Parathyroid adenoma (tissue), 2 donors: Measurements from ENCODE around the gene ALDOC.

Source experiments
- H2AFZ ChIP-seq: fragments of 300-600 bp; sonication (generic); one replicate; pipeline ENCODE4 v1.7.0; 2017; ENCODE audit warnings: antibody characterized with exemption, mild to moderate bottlenecking
- H3K27ac ChIP-seq: fragments of 300-600 bp; sonication (generic); one replicate; pipeline ENCODE4 v1.7.0; 2017
- H3K27me3 ChIP-seq: fragments of 300-600 bp; sonication (generic); one replicate; pipeline ENCODE4 v1.7.0; 2017; ENCODE audit warnings: low read length; ENCODE audit not compliant: control insufficient read depth, insufficient read depth
- H3K36me3 ChIP-seq: fragments of 300-600 bp; sonication (generic); one replicate; pipeline ENCODE4 v1.7.0; 2017; ENCODE audit warnings: low read length; ENCODE audit not compliant: control insufficient read depth, insufficient read depth
- H3K4me1 ChIP-seq: fragments of 300-600 bp; sonication (generic); one replicate; pipeline ENCODE4 v1.7.0; 2017; ENCODE audit warnings: control low read depth
- H3K4me2 ChIP-seq: fragments of 300-600 bp; sonication (generic); one replicate; pipeline ENCODE4 v1.7.0; 2017; ENCODE audit warnings: low read length
- H3K4me3 ChIP-seq: fragments of 300-600 bp; sonication (generic); one replicate; pipeline ENCODE4 v1.7.0; 2017; ENCODE audit warnings: low read depth, low read length
- H3K79me2 ChIP-seq: fragments of 300-600 bp; sonication (generic); one replicate; pipeline ENCODE4 v1.7.0; 2017; ENCODE audit warnings: control low read depth
- H3K9ac ChIP-seq: fragments of 300-600 bp; sonication (generic); one replicate; pipeline ENCODE4 v1.7.0; 2017; ENCODE audit warnings: mild to moderate bottlenecking
- H3K9me3 ChIP-seq: fragments of 300-600 bp; sonication (generic); one replicate; pipeline ENCODE4 v1.7.0; 2017; ENCODE audit warnings: low read length; ENCODE audit not compliant: control insufficient read depth
- CTCF ChIP-seq: fragments of 300-600 bp; sonication (generic); IDR thresholded peaks from one replicate; pipeline ENCODE4 v1.7.0; 2017; ENCODE audit warnings: antibody characterized with exemption, mild to moderate bottlenecking
- donor health status: primary hyperparathyroidism.

Gene ALDOC

GRCh38 chr17:28537219-28537610 is 39.5 kb downstream of the ALDOC start:
- Histone ChIP-seq H3K27ac (no peak overlapping the region), H3K36me3 (no peaks in the 10 kb centered on the region), H3K4me1 (no peaks in the 10 kb centered on the region), H3K4me3 (no peak overlapping the region), H3K9ac (no peak overlapping the region), H3K27me3 (no peaks in the 10 kb centered on the region), H2AFZ (no peak overlapping the region), H3K79me2 (no peaks in the 10 kb centered on the region), H3K9me3 (no peaks in the 10 kb centered on the region), H3K4me2 (no peak overlapping the region)
- no peak for TF ChIP-seq CTCF

- H3K27ac ChIP-seq, result no peak overlapping the region
- H3K4me1 ChIP-seq, result no peaks in the 10 kb centered on the region
- H3K9ac ChIP-seq, result no peak overlapping the region
- no peak overlapping the region for H3K4me2 ChIP-seq
- H3K4me3 ChIP-seq, result no peak overlapping the region
- H3K36me3 ChIP-seq, result no peaks in the 10 kb centered on the region
- no peak for TF ChIP-seq CTCF
- H3K79me2 ChIP-seq, result no peaks in the 10 kb centered on the region
- no peak overlapping the region for H2AFZ ChIP-seq
- H3K27me3 ChIP-seq, result no peaks in the 10 kb centered on the region
- H3K9me3 ChIP-seq, result no peaks in the 10 kb centered on the region
Observed at GRCh38 chr17:28536532-28537218, 40.0 kb downstream of the ALDOC start.

GRCh38 chr17:28534740-28535375 is 41.8 kb downstream of the ALDOC start:
- no peak overlapping the region for H3K9ac ChIP-seq
- no peaks in the 10 kb centered on the region for H3K9me3 ChIP-seq
- H3K27me3 ChIP-seq, result no peaks in the 10 kb centered on the region
- no peak for TF ChIP-seq CTCF
- no peaks in the 10 kb centered on the region for H3K36me3 ChIP-seq
- H2AFZ ChIP-seq, result no peak overlapping the region
- no peaks in the 10 kb centered on the region for H3K79me2 ChIP-seq
- H3K4me2 ChIP-seq, result no peak overlapping the region
- no peaks in the 10 kb centered on the region for H3K4me1 ChIP-seq
- no peak overlapping the region for H3K27ac ChIP-seq
- no peak overlapping the region for H3K4me3 ChIP-seq

- Histone ChIP-seq H3K4me1 (no peaks in the 10 kb centered on the region), H3K4me3 (no peak overlapping the region), H3K27ac (no peak overlapping the region), H3K9me3 (no peaks in the 10 kb centered on the region), H3K79me2 (no peaks in the 10 kb centered on the region), H2AFZ (no peak overlapping the region), H3K27me3 (no peaks in the 10 kb centered on the region), H3K36me3 (no peaks in the 10 kb centered on the region), H3K9ac (no peak overlapping the region), H3K4me2 (no peak overlapping the region)
- no peak for TF ChIP-seq CTCF
Observed at GRCh38 chr17:28533091-28533807, 43.4 kb downstream of the ALDOC start.
